Measurements from ENCODE around the gene AXIN2. TPM values are rescaled to one million over a fixed set of nuclear protein-coding genes. Genes with fewer than 3 reads are reported as not detected.
"Not testable (repeated sequence)": the region's sequence is repeated elsewhere in the genome, so short reads cannot be mapped to it uniquely, and the experiment has no call there.

AXIN2 gene
- total RNA-seq, 1 experiment from 2014 or later = 4.9 TPM

GRCh38 chr17:65537343-65537844 lies 24.1 kb downstream of the AXIN2 start:
- DNase-seq (ENCODE audit: low read depth) = no peak

DNA sequence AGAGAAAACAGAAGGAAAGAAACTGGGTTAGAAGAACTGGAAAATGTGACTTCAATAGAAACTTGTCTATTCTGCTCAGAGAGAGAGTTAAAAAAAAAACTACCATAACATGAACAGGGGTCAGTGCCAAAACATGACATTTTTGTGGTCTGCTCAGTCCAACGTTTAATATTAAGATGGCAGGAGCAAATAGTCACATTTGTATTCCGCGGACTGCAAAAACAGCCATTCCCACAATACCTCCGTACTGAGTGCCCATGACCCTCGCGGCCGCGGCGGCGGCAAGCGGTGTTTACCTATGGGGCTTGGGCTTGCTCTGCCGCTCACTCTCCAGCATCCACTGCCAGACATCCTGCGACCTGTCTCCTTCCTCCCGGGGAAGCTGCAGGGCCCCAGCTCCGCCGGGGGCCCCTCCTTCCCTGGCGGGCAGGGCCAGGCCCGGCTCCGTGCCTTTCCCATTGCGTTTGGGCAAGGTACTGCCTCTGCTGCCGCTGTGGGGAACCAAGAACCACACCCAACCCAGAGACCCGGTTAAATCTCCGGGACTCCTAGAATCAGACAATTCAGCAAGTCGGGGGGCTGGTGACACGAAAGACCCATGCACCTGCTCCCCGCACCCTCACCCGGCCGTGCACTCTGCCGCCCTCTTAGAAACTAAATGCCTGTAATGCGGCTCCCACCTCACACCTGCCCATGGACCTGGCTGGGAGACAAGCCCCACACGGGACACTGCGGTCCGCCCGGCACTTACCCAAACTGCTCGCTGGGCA lies 24.7 kb downstream of the AXIN2 start:
- DNase-seq (ENCODE audit: low read depth) = no peak

DNA sequence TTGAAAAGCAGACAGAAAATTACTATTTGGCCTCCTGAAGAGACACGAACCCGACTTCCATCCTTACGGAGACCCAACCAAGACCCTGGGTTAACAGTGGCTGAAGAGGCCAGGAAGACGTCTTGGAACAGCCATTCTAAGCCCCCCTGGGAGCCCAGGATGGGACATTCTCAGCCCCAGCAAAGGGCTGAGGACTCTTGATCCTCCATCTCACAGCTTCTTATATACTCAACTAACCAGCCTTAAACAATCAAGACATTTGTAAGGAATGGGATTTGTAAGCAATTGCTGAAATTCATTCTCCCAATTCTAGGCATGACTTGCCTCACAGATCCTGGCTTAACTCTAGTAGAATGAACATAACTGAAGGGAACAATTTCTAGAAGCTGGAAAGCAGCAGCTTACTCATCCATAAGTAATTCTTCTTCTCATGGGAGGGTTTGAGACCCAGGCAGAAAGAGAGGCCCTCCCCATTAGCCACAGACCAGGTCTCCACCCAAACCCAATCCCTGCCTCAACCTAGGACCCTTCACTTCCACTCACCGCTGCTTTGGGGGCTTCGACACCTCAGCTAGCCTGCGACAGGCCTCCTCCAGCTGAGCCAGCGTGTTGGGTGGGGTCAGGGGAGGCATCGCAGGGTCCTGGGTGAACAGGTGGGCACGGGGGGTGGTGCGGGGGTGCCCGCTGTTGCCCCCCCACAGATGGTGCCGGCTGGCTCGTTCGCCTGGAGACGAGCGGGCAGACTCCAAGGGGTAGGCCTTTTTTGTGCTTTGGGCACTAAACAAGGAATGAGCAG lies 25.5 kb downstream of the AXIN2 start:
- DNase-seq (ENCODE audit: low read depth) = no peak

DNA sequence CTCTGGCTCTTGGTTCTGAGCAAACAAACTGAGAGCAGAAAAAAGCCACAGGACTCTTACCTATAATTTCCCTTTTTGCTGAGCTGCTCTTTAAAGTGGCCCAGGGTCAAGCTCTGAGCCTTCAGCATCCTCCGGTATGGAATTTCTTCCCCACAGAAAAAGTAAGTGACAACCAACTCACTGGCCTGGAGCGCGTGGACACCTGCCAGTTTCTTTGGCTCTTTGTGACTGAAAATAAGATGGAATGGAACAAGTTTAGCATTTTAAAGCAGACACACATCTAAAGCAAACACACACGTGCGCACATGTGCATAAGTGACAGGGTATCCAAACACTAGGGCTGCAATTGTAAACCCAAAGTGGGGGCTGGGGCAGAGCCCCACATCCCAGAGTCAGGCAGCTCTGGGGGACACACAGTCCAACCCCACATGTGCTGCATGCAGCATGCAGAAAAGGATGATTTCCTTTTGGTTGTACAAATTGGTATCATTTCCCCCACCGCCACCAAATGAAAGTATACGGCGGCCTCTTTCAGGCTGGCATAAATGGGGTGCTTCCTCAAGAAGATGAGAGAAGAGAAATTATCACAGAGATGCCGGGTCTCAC lies 27.5 kb downstream of the AXIN2 start:
- no peak for DNase-seq (ENCODE audit: low read depth)

GRCh38 chr17:65533056-65533745 lies 28.2 kb downstream of the AXIN2 start:
- no peak for DNase-seq (ENCODE audit: low read depth)

DNA sequence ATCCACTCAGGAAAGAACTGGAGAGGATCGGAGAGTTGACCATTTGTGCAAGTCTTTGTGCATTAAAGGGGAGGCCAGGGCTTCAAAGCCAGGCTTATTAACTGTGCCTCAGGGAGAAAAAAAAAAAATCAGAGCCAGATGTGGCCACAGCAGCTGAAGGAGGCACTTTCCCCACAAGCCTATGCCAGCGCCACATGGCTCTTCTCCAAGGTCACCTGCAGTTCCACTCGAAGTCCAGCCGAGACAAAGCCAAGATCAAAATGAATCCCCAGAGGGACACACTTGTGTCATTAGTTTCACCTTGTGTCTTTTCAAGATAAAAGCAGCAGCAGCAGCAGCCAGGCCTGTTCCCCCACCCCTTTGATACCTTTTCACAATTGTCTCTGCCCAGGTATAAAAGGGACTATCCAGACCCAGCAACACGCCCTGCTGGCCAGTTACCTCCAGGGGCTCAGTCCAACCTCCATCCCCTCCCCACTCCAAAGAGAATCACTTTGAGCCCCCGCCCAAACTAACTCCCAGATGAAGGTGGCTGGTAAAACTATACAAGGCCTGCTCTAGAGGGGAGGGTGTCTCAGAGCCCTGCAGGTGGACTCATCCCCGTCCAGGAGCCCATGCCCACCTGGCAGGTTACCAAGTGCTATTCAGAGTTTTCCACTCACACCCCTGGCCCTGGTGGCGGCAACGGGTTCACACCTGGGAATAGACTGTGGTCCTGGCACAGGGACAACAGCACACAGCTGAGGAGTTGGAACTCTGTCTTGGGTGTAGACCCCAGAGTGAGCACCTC lies 29.2 kb downstream of the AXIN2 start:
- peak; percentile 49 for DNase-seq (ENCODE audit: low read depth)

DNA sequence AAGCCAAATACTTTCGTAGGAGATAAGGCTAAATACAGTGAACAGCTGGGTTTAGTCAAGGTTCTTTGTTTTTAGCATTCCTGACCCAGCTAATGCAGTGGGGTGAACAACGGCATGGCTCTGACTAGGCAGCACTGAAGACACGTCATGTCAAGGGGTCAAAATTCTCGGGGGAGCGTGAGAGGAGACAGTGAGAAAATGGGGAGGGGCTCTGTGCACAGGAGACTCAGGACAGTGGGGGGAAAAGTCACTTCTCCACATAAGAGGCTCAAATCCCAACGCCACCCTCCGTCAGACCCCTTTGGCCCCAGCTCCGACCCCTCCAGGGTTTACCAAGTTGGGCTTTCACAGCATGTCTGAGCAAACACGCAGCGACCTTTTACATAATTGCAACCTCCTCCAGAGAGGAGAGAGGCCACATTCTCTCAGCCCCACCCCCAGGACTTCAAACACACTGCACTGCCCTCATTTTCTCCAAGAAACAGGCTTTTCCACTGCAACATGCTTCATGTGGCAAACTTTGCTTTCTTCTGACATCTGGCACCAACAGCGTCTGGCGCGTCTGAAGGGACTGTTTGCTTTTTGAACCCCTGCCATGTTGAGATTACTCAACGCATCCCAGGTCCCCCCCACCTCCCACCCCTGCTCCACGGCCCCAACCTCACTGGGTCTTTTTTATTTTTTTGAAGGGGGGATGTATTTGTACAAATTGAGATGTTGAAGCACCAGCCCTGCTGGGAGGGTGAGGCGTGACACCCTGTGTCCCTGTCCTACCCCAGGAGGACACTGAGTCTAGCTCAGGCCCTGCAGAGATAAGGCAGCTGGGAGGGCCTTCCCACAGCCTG lies 30.0 kb downstream of the AXIN2 start:
- DNase-seq (ENCODE audit: low read depth) = no peak

DNA sequence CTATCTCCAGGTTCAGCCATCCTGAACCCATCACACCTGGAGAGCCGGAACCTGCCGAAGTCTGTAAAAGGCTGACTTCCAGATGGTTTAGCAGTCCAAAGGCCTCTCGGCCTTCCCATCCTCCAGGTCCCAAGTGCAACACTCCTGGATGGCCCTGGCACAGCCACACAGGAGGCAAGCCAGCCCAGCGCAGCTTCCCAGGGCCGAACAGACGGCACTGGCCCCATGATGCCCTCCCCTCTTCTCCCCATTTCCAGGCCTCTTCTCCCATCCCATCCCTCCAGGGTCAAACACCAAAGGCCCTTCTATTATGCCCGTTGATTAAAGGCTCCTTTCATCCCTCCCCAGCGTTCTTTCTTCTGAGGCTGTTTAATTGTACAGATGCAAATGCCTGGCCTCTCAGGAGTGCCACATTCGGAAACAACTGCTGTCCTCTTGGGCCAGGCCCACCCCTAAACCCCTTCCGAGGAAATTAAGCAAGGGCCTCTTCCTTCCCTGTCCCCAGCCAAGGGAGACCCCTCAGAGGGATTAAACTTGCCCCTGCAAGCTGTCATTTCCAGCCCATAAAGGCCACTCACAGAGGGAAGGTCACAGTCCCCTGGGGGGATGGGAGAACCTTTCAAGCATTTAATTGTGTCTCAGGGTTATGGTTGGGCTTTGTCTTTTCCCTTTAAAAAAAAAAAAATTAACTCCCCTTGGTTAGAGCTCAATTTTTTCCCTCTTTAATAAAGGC lies 30.8 kb downstream of the AXIN2 start:
- no peak for DNase-seq (ENCODE audit: low read depth)

DNA sequence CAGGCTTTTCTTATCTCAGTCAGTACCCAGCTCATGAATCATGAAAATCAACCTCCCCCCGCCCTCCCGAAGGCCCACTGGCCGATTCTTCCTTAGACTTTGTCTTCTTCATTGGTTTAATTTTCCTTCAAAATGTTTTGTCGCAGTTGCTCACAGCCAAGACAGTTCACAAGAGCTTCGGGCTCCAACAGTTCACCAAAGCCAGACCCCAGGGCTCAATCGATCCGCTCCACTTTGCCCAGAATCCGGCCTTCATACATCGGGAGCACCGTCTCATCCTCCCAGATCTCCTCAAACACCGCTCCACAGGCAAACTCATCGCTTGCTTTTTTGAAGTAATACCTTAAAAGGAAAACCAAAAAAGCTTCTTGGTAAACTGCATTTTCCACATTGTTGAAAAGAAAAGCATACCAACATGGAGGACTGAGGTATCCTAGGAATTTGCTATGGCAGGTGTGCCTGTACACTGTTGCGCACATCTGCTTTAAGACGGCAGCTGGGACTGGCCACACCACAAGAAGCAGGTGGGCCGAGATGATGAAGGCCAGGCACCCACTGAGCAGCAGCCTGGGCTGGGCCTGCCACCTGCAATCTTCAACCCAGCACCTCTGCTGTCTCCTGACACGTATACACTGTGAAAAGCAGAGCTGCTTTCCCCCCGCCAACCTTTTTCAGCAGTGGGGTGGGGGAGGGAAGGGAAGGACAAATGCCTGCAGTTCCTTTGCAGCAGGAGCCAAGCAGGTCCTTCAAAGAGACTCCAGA lies 31.5 kb downstream of the AXIN2 start:
- DNase-seq (ENCODE audit: low read depth) = no peak

- no peak for DNase-seq (ENCODE audit: low read depth)
Measured at GRCh38 chr17:65529040-65529633, 32.3 kb downstream of the AXIN2 start.

DNA sequence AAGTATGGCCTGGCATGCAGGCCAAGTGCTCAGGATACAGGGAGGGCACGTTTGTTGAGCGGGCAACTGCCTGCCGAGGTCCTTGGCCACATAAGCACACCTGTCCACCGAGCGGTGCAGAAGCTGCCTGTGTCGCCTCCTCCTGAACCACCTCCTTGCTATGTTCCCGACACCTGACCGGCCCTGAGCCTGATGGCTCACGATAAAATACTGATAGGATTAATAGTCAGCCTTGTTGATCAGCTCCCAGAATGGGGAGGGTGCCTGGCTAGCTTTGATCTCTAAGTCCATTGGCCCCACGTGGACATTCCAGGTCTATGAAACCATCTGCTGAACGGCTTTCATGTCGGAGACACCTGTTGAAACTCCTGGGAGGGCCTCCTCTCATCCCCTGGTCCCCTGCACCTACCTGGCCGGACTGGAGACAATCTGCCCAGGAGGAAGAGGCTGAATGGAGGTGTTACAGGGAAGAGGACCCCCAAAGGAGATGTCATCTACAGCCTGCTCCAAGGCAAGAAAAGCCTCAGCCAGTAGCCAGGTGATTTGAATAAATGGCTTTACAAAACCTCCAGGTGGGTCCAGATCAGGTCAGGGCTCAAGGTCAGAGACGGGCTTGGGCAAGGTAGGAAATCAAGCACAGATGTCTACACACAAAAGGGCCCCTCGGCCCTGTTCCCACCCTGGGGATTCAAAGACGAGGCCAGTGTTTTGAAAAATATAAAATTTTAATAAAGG lies 33.4 kb downstream of the AXIN2 start:
- no peak for DNase-seq (ENCODE audit: low read depth)

- no peak for DNase-seq (ENCODE audit: low read depth)
Measured at GRCh38 chr17:65527381-65527780, 34.1 kb downstream of the AXIN2 start.

- DNase-seq (ENCODE audit: low read depth) = not testable (repeated sequence)
Measured at GRCh38 chr17:65526854-65527253, 34.6 kb downstream of the AXIN2 start.

DNA sequence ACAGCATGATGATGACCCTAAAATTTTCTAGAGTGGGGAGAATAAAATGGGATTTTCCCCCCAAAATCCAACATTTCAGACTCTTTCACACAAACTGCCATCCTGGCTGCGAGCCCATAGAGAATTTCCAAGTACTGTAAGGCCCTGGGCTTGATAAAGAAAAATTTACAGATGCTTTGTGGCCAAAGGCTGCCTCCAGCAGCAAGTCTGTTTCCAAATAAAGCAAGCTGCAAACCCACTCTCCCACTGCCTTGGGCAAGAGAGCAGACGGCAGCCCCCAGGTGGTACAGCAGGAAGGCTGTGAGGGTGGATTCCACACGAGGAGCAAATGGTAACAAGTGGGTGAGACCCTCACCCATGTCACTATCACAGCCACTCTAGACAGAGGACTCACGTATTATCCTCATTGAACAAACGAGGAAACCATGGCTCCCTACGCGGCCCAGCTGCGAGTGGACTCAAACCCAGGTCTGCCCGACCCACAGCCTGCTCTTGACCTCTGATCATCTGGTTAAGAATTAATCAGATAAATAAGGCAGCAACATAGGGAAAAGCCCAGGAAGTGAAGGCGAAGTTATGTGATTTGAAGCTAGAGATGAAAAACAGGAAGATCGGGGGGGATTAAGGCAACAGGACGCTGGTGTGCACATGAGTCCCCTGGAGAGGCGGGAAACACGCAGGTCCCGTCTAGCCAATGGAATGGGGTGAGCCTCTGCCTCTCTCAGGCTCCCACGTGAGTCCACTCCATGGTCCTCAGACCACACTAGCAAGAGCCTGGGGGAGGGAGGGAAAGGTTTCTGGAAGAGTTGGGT lies 37.4 kb downstream of the AXIN2 start:
- DNase-seq (ENCODE audit: low read depth) = no peak

- DNase-seq (ENCODE audit: low read depth) = no peak
Measured at GRCh38 chr17:65523411-65523810, 38.0 kb downstream of the AXIN2 start.

- no peak for DNase-seq (ENCODE audit: low read depth)
Measured at GRCh38 chr17:65522751-65523404, 38.6 kb downstream of the AXIN2 start.
